HG03108 (cell line): ENCODE results near the gene ACY1.

ENCODE experiments used
- ATAC-seq: cut with Tn5 transposase; IDR thresholded peaks from one replicate; pipeline ENCODE4 v1.9.1; 2021; ENCODE audit warnings: moderate library complexity; ENCODE audit not compliant: unreplicated experiment

Gene ACY1

GRCh38 chr3:52004163-52004787 lies 20.9 kb downstream of the ACY1 start:
- no peak for ATAC-seq

GRCh38 chr3:52004906-52005395 lies 21.6 kb downstream of the ACY1 start:
- ATAC-seq: no peak

GRCh38 chr3:52005571-52005986 lies 22.2 kb downstream of the ACY1 start:
- no peak for ATAC-seq

GRCh38 chr3:52006017-52006819 lies 22.9 kb downstream of the ACY1 start:
- ATAC-seq: no peak

- no peak for ATAC-seq
Measured at GRCh38 chr3:52006820-52007133, 23.4 kb downstream of the ACY1 start.

- ATAC-seq: no peak
Measured at GRCh38 chr3:52007291-52007690, 24.0 kb downstream of the ACY1 start.

- ATAC-seq: no peak
Measured at GRCh38 chr3:52010431-52010830, 27.1 kb downstream of the ACY1 start.

- no peak for ATAC-seq
Measured at GRCh38 chr3:52012699-52013098, 29.4 kb downstream of the ACY1 start.

GRCh38 chr3:52013802-52014598 lies 30.7 kb downstream of the ACY1 start:
- ATAC-seq: no peak

GRCh38 chr3:52014613-52015012 lies 31.3 kb downstream of the ACY1 start:
- no peak for ATAC-seq

GRCh38 chr3:52015438-52016228 lies 32.3 kb downstream of the ACY1 start:
- ATAC-seq: no peak

- no peak for ATAC-seq
Measured at GRCh38 chr3:52017586-52017985, 34.3 kb downstream of the ACY1 start.

GRCh38 chr3:52018319-52019000 lies 35.1 kb downstream of the ACY1 start:
- no peak for ATAC-seq

- no peak for ATAC-seq
Measured at GRCh38 chr3:52019352-52020080, 36.2 kb downstream of the ACY1 start.

GRCh38 chr3:52020796-52021195 lies 37.5 kb downstream of the ACY1 start:
- ATAC-seq: no peak

GRCh38 chr3:52021489-52022268 lies 38.3 kb downstream of the ACY1 start:
- ATAC-seq: no peak

- ATAC-seq: no peak
Measured at GRCh38 chr3:52022323-52023100, 39.2 kb downstream of the ACY1 start.

- no peak for ATAC-seq
Measured at GRCh38 chr3:52023101-52023770, 39.9 kb downstream of the ACY1 start.
